NCI-H2227 treated with DMSO at 0.1 percent for 48 hours (cell line): ENCODE data around the gene MIR17HG.

Experiments
- DNase-seq: peaks from one replicate; lab custom pipeline; 2025; lab: John Stamatoyannopoulos, UW

MIR17HG gene

GRCh38 chr13:91368676-91369440 is 21.4 kb downstream of the MIR17HG start:
- DNase-seq, result no peak

- no peak for DNase-seq
Measured at GRCh38 chr13:91369441-91369831, 21.9 kb downstream of the MIR17HG start.

GRCh38 chr13:91370501-91370900 is 23.0 kb downstream of the MIR17HG start:
- DNase-seq, result no peak

GRCh38 chr13:91372911-91373310 is 25.4 kb downstream of the MIR17HG start:
- DNase-seq, result no peak

- DNase-seq, result no peak
Measured at GRCh38 chr13:91375116-91375729, 27.7 kb downstream of the MIR17HG start.

- no peak for DNase-seq
Measured at GRCh38 chr13:91381371-91381770, 33.9 kb downstream of the MIR17HG start.

GRCh38 chr13:91383836-91384235 is 36.3 kb downstream of the MIR17HG start:
- no peak for DNase-seq

GRCh38 chr13:91384896-91385295 is 37.4 kb downstream of the MIR17HG start:
- no peak for DNase-seq

- no peak for DNase-seq
Measured at GRCh38 chr13:91389186-91389585, 41.7 kb downstream of the MIR17HG start.

GRCh38 chr13:91397595-91397994 is 50.1 kb downstream of the MIR17HG start:
- DNase-seq, result no peak

GRCh38 chr13:91398413-91399188 is 51.1 kb downstream of the MIR17HG start, which contains the start of gene GPC5:
Gene GPC5, plus strand, starts transcription at chr13:91398621.
- DNase-seq, result peak; percentile 45

- DNase-seq, result no peak
Measured at GRCh38 chr13:91399189-91400062, 51.9 kb downstream of the MIR17HG start.

GRCh38 chr13:91400063-91400399 is 52.5 kb downstream of the MIR17HG start:
- DNase-seq, result no peak

- no peak for DNase-seq
Measured at GRCh38 chr13:91400671-91401070, 53.2 kb downstream of the MIR17HG start.

GRCh38 chr13:91401920-91402319 is 54.4 kb downstream of the MIR17HG start:
- DNase-seq, result no peak
